HG03108 (cell line): ENCODE measurements around the gene ZCCHC24.

ENCODE experiments used
- ATAC-seq: cut with Tn5 transposase; IDR thresholded peaks from one replicate; pipeline ENCODE4 v1.9.1; 2021; ENCODE audit warnings: moderate library complexity; ENCODE audit not compliant: unreplicated experiment

The ZCCHC24 gene

GRCh38 chr10:79414714-79415113 lies 30.7 kb downstream of the ZCCHC24 start:
- ATAC-seq = no peak

- no peak for ATAC-seq
Observed at GRCh38 chr10:79413196-79413595, 32.2 kb downstream of the ZCCHC24 start.

DNA sequence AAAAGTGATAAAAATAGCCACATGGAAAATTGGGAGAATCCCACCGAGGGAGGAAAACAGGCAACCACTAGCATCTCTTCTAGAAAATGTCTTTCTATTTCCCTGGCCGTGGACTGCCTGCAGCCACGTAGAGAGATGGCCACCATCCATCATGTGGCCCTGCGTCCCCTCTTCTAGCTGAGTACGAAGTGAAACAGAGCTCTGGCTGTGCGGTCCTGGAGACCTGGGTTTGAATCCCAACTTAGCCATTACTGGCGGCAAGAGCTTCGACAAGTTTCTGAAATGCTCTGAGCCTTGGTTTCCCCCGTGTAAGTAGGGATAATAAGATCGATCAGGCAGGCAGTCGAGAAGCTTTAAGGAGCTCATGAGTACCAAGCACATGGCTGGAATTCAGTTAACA lies 32.9 kb downstream of the ZCCHC24 start:
- no peak for ATAC-seq

DNA sequence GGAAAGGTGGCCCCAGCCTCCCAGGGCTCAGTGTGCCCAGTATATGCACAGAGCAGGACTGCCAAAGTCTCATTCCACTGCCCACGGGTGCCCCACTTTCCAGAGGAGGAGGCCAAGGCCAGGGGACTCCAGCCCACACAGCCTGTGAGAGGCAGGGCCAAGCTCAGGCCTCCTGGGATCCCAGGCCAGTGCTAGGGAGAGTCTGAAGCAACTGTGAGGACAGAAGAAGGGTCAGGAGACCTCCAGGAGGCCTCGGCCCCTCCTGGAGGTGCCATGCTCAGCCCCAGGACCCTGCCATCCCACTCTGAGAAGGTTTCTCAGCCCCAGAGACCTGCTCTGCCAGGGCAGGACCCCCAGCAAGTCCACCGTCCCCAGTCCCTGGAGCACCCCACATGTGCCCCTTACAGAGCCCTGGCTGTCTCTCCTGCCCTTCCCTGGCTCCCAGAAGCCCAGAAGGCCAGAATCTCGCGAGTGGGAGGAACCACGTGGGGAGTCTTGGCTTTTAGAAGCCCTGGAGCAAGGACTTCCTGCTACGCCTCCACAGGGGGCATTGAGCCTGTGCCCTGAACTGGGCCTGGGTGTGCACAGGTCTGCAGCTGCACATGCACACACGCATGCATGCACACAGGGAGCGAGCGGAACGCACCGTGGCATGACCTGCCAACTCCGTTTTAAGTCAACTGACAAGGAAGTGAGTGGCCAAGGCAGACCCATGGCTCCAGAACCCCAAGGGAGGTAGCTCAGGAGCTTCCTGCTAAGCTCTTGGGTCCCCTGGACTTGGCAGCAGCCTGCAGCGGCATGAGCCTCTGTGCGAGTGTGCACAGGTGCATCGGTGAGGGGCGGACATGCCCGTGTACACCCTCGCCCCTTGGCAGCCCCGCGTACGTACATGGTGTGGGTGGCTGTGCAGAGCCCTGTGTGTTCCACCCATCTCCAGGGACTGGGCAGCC lies 33.6 kb downstream of the ZCCHC24 start:
- no peak for ATAC-seq

GRCh38 chr10:79410315-79411094 lies 34.9 kb downstream of the ZCCHC24 start:
- no peak for ATAC-seq

DNA sequence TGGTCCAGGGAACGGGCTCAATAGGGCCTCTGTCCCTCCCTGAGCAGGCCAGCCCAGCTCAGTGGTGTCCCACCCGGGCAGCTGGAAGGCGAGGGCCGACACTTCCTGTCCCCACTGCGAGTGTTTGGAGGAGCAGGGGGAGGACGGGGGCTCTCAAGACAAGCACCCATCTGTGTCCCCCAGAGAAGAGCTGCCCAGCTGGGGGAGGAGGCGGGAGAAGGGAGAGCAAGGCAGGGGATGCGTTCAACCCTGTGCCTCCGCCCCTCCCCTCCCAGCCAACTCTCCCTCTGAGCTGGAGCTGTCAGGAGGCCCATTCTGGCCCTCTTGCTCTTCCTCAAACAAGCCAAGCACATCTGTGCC lies 35.7 kb downstream of the ZCCHC24 start:
- no peak for ATAC-seq

DNA sequence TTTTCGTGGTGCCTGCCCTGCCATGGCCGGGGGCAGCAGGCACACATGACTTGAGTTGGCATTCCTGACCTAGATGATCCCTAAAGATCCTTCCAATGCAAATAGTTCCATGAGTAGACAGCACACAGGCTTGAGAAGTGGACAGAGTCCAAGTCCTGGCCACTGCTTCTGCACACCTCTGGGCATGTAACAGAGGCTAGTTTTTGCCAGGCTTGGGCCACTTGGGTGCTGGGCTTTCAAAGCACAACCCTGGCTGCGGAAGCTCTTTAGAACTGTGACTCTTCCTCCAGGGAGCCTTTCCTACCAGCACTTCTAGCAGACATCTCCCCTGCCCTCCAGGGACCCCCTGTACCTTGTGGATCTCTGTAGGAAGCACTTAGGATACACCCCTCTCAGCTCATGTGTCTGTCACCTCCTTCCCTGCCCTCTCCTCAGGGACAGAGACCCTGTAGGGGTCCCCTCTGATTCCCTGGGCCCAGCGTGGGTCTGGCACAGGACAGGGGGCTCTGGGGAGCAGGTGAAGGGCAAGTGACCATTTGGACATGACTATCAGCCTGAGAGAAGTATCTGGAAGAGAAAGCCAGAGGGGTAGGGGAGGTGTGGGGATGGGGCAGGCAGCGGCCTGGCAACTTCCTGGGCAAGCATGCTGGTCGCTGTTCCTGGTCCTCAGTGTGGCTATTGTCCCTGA lies 36.2 kb downstream of the ZCCHC24 start:
- no peak for ATAC-seq

GRCh38 chr10:79407811-79408795 lies 37.3 kb downstream of the ZCCHC24 start:
- ATAC-seq = no peak

- no peak for ATAC-seq
Observed at GRCh38 chr10:79407423-79407796, 38.0 kb downstream of the ZCCHC24 start.

DNA sequence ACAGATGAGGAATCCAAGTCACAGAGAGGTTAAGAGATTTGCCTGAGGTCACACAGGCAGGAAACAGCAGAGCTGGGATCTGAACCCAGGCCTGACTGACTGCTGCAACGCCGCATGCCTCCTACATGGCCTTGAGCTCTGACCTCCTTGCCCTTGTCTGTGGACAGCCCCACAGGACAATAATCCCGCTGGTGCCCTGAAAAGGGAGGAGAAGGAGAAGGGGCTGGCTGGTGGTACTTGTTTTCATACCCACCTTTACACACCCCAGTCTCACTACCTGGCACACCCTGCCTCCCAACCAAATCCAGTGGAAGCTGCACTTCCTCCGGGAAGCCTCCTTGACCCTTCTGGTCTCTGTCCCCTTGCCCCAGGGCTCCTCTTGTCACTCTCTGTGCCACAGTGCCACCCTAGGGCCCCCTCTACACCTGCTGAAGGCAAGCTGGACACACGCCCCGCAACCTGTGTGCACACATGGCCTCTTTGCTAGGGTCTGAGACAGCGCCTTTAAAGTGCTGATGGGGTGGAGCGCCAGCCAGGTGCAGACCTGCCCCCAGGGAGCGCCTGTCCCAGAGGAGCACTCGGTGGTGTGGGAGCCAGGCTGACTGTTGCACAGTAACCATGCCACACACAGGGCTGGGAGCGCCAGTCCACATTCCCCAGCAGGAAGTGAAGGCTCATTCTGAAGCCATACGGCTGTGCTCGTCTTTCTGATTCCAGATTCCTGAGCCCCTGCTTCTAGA lies 38.6 kb downstream of the ZCCHC24 start:
- ATAC-seq = no peak

- no peak for ATAC-seq
Observed at GRCh38 chr10:79405995-79406515, 39.4 kb downstream of the ZCCHC24 start.

GRCh38 chr10:79405221-79405994 lies 40.0 kb downstream of the ZCCHC24 start:
- no peak for ATAC-seq

DNA sequence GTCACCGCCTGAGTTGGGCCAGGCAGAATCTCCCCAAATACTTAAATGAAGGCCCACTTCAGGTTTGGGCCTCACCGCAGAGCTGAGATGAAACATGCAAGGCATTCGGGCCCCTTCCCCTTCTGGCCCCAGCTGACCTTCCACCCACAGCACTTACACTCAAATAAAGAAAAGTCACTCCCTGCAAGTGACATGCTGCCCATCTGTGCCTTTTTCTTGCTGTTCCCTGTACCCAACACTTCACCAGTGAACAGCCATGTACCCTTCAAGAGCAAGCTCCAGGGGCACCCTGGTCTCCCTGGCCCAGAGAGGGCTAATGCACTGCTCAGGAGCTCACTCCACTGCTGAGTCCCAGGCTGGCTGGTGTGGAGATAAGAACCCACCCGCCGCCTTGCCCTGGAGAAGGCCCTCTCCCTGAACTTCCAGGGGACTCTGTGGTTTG lies 40.7 kb downstream of the ZCCHC24 start:
- no peak for ATAC-seq

GRCh38 chr10:79404231-79404609 lies 41.2 kb downstream of the ZCCHC24 start:
- no peak for ATAC-seq

GRCh38 chr10:79403441-79404230 lies 41.8 kb downstream of the ZCCHC24 start:
- ATAC-seq = no peak

- ATAC-seq = no peak
Observed at GRCh38 chr10:79402951-79403350, 42.5 kb downstream of the ZCCHC24 start.

DNA sequence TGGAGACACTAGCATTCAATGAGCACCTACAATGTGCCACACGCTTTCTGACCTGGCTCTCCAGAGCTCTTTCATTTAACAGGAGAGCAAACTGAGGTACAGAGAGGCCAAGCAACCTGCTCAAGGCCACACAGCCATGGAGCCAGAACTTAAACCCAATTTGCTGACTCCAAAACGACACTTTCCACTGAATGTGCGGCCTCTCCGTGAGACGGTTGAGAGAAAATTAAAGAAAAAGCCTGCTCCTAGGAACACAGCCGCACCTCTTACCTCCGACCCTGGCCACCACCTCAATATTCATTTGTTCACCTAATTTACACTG lies 42.8 kb downstream of the ZCCHC24 start:
- no peak for ATAC-seq
